RWPE2 (cell line): ENCODE results near the gene STX3.

Experiments
- ATAC-seq: fragments of 200-7000 bp; cut with Tn5 transposase; 3 replicates; pipeline ENCODE4 v1.9.1; 2021; ENCODE audit warnings: low read depth
- DNase-seq: peaks from one replicate; pipeline ENCODE4 v3.0.0-alpha.2; 2020; ENCODE audit warnings: low spot score
- H3K27ac ChIP-seq: fragments of 450-650 bp; 2 replicates; pipeline ENCODE4 v1.5.1; 2017; ENCODE audit warnings: mild to moderate bottlenecking; ENCODE audit not compliant: poor library complexity, severe bottlenecking
- H3K27me3 ChIP-seq: fragments of 250-450 bp; sonication (Bioruptor Pico); 2 replicates; pipeline ENCODE4 v1.5.1; 2021; ENCODE audit warnings: mild to moderate bottlenecking, moderate library complexity; ENCODE audit not compliant: insufficient read depth, poor library complexity, severe bottlenecking
- H3K36me3 ChIP-seq: fragments of 250-450 bp; sonication (Bioruptor Pico); 2 replicates; pipeline ENCODE4 v1.5.1; 2020; ENCODE audit warnings: low read depth, mild to moderate bottlenecking, moderate library complexity
- H3K4me1 ChIP-seq: fragments of 250-450 bp; sonication (Bioruptor Pico); 2 replicates; pipeline ENCODE4 v1.5.1; 2021; ENCODE audit warnings: mild to moderate bottlenecking, moderate library complexity; ENCODE audit not compliant: insufficient read depth, poor library complexity, severe bottlenecking
- H3K4me3 ChIP-seq: fragments of 250-450 bp; sonication (Bioruptor Pico); 2 replicates; pipeline ENCODE4 v1.5.1; 2021; ENCODE audit warnings: mild to moderate bottlenecking, moderate library complexity; ENCODE audit not compliant: severe bottlenecking
- H3K9me3 ChIP-seq: fragments of 250-450 bp; sonication (Bioruptor Pico); 2 replicates; pipeline ENCODE4 v1.5.1; 2021; ENCODE audit warnings: mild to moderate bottlenecking, moderate library complexity; ENCODE audit not compliant: severe bottlenecking
- CTCF ChIP-seq: fragments of 450-650 bp; IDR thresholded peaks from one replicate; pipeline ENCODE4 v1.5.1; 2017; ENCODE audit warnings: mild to moderate bottlenecking, moderate library complexity; ENCODE audit not compliant: poor library complexity, severe bottlenecking

Gene STX3

GRCh38 chr11:59776210-59777066 is 21.3 kb downstream of the STX3 start:
- DNase-seq = no peak
- H3K4me1 ChIP-seq = peaks cover 12% of the 10 kb centered on the region
- no peak overlapping the region for H3K27ac ChIP-seq

GRCh38 chr11:59777104-59777503 is 21.9 kb downstream of the STX3 start:
- peaks cover 11% of the 10 kb centered on the region; the same call in 1 of the 2 replicates for H3K36me3 ChIP-seq
- ATAC-seq (no peak), DNase-seq (no peak)
- peaks cover 12% of the 10 kb centered on the region for H3K4me1 ChIP-seq
- H3K9me3 ChIP-seq = no peaks in the 10 kb centered on the region
- H3K4me3 ChIP-seq = no peak overlapping the region
- TF ChIP-seq CTCF = no peak
- H3K27ac ChIP-seq = no peak overlapping the region
- H3K27me3 ChIP-seq = no peaks in the 10 kb centered on the region

More at GRCh38 chr11:59776210-59777066, 21.3 kb downstream of the STX3 start:
- no peaks in the 10 kb centered on the region for H3K9me3 ChIP-seq
- ATAC-seq = peak; percentile 95
- H3K36me3 ChIP-seq = peaks cover 11% of the 10 kb centered on the region; the same call in 1 of the 2 replicates
- H3K27me3 ChIP-seq = no peaks in the 10 kb centered on the region
- no peak for TF ChIP-seq CTCF
- no peak overlapping the region for H3K4me3 ChIP-seq

GRCh38 chr11:59778122-59778521 is 22.9 kb downstream of the STX3 start:
- Histone ChIP-seq H3K27me3 (no peaks in the 10 kb centered on the region), H3K4me1 (peaks cover 12% of the 10 kb centered on the region), H3K27ac (no peak overlapping the region), H3K4me3 (no peak overlapping the region), H3K9me3 (no peaks in the 10 kb centered on the region), H3K36me3 (peaks cover 8% of the 10 kb centered on the region; the same call in 1 of the 2 replicates)
- no peak for ATAC-seq
- no peak for TF ChIP-seq CTCF
- DNase-seq = no peak

- Histone ChIP-seq H3K27ac (no peak overlapping the region), H3K27me3 (no peaks in the 10 kb centered on the region), H3K4me1 (peaks cover 12% of the 10 kb centered on the region), H3K36me3 (peaks cover 3% of the 10 kb centered on the region; the same call in 1 of the 2 replicates), H3K4me3 (no peak overlapping the region), H3K9me3 (peaks cover 4% of the 10 kb centered on the region)
- no peak for ATAC-seq
- no peak for DNase-seq
- no peak for TF ChIP-seq CTCF
These were observed 24.3 kb downstream of the STX3 start for GRCh38 chr11:59779487-59779886.

GRCh38 chr11:59782080-59782479 is 26.9 kb downstream of the STX3 start:
- DNase-seq (no peak), ATAC-seq (no peak)
- Histone ChIP-seq H3K4me1 (peaks cover 10% of the 10 kb centered on the region), H3K27ac (no peak overlapping the region), H3K4me3 (no peak overlapping the region), H3K9me3 (peaks cover 4% of the 10 kb centered on the region), H3K36me3 (no peaks in the 10 kb centered on the region; the same call in 1 of the 2 replicates), H3K27me3 (no peaks in the 10 kb centered on the region)
- TF ChIP-seq CTCF = no peak
